GM19397 (cell line): ENCODE measurements around the gene CACNA1H.
"Not testable (repeated sequence)": the region's sequence is repeated elsewhere in the genome, so short reads cannot be mapped to it uniquely, and the experiment has no call there.

Experiments
- ATAC-seq: cut with Tn5 transposase; IDR thresholded peaks from one replicate; pipeline ENCODE4 v1.9.1; 2021; ENCODE audit warnings: mild to moderate bottlenecking, moderate library complexity; ENCODE audit not compliant: unreplicated experiment

CACNA1H gene

DNA sequence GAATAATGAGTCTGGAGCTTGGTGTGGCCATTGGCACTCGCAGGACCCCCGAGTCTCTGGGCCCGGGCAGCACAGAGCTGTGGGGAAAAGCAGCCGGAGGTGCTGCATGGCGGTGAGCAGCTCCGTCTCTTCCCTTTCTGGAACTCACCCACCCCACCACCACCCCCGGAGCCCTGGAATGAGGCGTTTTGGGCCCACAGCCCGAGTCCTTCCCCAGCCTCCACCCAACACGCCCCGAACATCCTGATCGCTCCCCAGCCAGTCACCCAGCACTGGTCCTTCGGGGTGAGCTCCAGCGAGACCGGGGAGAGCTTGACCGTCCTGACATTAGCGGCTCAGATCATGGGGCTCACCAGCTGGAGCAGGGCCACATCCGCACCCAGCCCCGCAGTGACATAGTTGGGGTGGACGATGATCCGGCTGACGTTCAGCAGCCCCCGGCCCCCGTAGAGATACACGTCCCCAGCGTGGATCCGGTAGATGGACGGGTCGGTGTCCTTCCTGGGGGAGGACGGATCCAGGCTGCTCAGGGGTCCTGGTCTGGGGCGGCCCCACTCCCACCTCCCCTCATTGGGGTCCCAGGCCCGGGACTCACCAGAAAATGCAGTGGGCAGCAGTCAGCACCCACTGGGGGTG lies 109.4 kb downstream of the CACNA1H start:
- no peak for ATAC-seq

DNA sequence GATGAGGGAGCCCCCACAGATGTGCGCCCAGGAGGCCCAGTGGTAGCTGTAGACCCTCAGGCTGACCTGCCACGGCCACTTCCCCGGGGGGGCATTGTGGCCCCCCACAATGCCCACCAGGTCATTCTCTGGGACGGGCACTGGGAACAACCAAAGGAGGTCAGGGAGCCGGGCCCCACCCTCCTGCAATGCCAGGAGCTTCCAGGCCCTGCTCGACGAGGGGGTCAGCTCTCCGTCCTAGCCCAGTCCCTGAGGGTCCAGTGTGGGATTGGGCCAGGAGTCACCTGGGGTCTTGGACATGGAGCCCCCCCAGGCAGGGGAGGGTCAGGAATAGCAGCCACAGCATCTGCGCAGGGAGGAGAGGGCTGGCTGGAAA lies 109.9 kb downstream of the CACNA1H start:
- ATAC-seq = no peak

- ATAC-seq = no peak
Observed at GRCh38 chr16:1263591-1264344, 110.9 kb downstream of the CACNA1H start.

DNA sequence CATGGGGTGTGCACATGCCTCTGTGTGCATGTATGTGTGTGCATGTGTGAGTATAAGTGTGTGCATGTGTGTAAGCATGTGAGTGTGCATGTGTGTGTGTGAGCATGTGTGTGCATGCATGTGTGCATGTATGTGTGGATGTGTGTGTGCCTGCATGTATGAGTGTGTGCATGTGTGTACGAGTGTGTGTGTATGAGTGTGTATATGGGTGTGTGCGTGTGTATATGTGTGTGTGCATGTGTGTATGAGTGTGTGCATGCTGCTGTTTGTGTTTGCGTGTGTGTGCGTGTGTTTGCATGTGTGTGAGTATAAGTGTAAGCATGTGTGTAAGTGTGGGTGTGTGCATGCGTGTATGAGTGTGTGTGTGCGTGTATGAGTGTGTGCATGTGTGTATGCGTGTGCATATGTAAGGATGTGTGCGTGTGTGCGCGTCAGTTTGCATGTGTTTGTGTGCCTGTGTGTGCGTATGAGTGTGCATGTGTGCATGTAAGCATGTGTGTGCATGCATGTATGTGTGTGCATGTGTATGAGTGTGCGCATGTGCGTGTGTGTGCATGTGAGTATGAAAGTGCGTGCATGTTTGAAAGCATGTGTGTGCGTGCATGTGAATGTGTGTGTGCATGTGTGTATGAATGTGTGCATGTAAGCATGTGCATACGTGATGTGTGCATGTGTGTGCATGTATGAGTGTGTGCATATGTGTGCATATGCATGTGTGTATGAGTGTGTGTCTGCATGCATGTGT lies 111.6 kb downstream of the CACNA1H start:
- ATAC-seq = no peak

DNA sequence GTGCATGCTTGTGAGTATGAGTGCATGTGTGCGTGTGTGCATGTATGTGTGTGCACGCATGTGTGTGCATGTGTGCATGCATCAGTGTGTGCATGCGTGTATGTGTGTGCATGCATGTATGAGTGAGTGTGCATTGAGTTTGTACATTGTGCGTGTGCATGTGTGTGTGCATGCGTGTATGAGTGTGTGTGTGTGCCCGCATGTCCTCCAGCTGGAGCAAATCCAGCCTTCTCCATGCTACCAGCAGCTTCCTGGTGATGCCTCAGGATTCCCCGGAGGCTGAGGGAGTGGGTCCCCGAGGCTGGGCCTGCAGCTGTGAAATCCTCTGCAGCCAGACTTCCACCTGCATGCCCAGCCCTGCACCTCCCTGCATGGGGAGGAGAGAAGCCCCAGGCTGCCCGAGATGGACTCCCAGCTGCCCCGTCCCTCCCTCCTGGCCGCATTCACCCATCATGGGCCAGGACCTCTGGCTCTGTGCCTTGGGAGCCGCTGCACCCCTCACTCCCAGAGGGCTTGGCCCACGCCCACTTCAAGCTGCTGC lies 112.3 kb downstream of the CACNA1H start:
- ATAC-seq = no peak

- no peak for ATAC-seq
Observed at GRCh38 chr16:1265826-1266225, 112.9 kb downstream of the CACNA1H start.

DNA sequence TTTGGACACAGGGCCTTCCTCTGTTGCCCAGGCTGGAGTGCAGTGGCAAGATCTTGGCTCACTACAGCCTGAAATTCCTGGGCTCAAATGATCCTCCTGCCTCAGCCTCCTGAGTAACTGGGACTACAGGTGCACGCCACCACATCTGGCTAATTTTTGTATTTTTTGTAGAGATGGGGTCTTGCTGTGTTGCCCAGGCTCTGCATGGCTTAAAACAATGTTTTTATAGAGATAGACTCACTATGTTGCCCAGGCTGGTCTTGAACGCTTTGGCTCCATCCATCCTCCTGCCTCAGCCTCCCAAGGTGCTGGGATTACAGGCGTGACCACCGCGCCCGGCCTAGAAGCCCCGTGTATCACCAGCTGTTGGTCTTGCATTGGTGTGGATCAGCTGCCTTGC lies 116.5 kb downstream of the CACNA1H start:
- not testable (repeated sequence) for ATAC-seq

DNA sequence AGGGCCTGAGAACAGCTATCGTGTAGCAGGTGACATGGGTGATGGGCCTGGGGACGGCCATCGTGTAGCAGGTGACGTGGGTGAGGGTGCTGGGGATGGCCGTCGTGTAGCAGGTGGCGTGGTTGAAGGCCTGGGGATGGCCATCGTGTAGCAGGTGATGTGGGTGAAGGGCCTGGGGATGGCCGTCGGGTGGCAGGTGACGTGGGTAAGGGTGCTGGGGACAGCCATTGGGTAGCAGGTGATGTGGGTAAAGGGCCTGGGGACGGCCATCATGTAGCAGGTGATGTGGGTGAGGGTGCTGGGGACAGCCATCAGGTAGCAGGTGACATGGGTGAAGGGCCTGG lies 118.4 kb downstream of the CACNA1H start:
- ATAC-seq = no peak
